Activated CD8-positive, alpha-beta memory T cell treated with anti-CD3 and anti-CD28 coated beads, Interleukin-2, amount 50 U/mL, for 4 hours (primary cell): ENCODE results near the gene CXCL14.
"Not testable (repeated sequence)": the region's sequence is repeated elsewhere in the genome, so short reads cannot be mapped to it uniquely, and the experiment has no call there.

Experiments
- DNase-seq: peaks from one replicate; pipeline ENCODE4 v3.0.0-alpha.2; 2020

The CXCL14 gene

DNA sequence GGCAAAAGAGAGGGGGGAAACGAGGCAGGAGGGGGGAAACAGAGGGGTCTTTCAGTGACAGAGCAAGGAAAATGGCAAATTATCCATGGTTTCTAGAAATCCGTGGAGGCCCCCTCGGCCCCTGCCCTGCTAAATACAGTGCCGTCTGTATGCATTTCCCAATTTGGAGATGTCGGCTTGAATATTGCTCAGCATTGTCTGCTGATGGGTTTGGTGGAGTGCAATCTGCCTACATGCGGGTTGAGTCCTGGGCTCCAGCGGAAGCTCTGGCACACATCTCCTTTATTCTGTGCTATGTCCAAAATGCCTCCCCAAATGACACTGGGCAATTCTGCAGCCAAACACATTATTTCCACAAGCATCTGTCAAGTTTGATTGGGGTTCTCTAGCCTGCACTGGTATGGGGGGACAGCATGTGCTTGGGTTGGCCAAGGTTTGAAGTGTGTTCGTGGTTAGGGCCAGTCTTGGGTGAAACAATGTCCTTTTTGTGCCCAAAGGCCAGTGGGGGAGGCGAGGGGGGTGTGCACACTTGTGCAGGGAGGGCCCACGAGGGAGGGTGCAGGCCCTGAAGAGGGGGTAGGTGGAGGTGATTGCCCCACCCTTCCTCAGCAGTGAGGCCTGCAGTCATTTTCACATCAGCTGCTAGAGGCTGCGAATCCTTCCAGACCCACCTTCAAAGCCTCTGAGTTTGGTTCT lies 36.8 kb downstream of the CXCL14 start:
- DNase-seq = no peak

GRCh38 chr5:135539430-135540005 lies 39.3 kb downstream of the CXCL14 start:
- no peak for DNase-seq

- DNase-seq = no peak
These were observed 40.5 kb downstream of the CXCL14 start for GRCh38 chr5:135538261-135538660.

- no peak for DNase-seq
These were observed 41.0 kb downstream of the CXCL14 start for GRCh38 chr5:135537745-135538144.

- no peak for DNase-seq
These were observed 41.5 kb downstream of the CXCL14 start for GRCh38 chr5:135537271-135537670.

GRCh38 chr5:135535820-135536801 lies 42.7 kb downstream of the CXCL14 start, which contains the start of gene NEUROG1:
NEUROG1 (minus strand) TSS chr5:135535964; CDS start chr5:135535690, 274 bp downstream.
- no peak for DNase-seq

DNA sequence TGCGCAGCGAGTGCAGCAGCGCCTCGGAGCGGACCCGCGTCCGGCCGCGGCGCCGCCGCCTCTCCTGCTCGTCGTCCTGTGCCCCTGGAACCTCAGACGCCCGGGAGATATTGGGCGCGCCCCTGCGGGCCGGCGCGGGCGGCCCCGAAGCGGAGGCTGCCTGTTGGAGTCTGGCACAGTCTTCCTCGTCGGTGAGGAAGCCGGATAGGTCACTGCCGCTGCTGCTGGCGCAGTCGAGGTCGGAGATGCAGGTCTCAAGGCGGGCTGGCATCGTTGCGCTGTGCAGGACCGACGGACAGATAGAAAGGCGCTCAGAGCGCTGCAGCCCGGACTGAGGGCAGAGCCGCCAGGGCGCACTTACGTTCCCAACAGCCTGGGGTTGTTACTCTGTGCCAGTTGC lies 43.4 kb downstream of the CXCL14 start:
- no peak for DNase-seq

- no peak for DNase-seq
These were observed 44.0 kb downstream of the CXCL14 start for GRCh38 chr5:135534609-135535419.

DNA sequence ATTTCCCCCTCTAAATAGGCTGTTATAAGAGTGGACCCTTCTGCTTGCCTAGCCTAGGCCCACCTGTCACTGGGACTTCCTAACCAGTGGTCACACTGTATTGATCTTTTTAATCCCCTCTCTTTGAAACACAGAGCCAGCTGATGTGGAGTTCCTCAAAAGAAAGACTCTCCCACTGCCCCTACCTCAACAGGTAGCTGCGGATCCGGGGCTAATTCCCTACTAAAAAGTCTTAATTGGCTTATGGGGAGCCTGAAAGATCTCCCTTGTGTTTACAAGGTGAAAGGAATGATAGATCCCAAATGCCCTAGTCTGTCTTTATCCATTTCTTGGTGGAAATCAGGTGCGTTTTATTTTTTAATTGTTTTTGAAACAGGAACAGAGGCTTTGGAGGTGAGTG lies 45.0 kb downstream of the CXCL14 start:
- DNase-seq = no peak

GRCh38 chr5:135533334-135533733 lies 45.5 kb downstream of the CXCL14 start:
- DNase-seq = no peak

DNA sequence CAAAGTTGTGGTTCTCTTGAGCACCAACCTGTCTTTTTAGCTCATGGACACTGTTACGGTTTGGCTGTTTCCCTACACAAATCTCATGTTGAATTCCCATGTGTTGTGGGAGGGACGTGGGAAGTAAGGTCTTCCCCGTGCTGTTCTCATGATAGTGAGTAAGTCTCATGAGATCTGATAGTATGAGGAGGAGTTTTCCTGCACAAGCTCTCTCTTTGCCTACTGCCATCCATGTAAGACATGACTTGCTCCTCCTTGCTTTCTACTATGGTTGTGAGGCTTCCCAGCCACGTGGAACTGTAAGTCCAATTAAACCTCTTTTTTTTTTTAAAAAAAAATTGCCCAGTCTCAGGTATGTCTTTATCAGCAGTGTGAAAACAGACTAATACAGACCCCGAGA lies 49.2 kb downstream of the CXCL14 start:
- not testable (repeated sequence) for DNase-seq

DNA sequence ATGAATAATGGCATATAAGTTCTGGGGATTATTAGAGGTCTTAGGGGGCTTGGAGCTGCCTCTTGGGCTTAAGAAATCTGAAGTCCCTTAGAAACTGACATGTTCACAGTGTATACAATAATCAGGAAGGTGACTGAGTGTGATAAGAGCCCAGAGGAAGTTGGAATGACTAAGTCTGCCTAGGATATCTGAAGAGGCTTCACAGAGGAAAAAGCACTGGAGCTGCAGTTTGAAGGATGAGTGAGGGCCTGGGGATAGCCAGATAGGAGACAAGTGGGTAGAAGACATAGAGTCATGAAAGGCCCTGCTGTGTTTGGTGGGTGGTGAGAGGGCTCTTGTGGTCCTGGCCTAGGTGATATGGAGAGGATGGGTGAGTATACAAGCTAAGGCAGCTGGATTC lies 51.9 kb downstream of the CXCL14 start:
- no peak for DNase-seq

DNA sequence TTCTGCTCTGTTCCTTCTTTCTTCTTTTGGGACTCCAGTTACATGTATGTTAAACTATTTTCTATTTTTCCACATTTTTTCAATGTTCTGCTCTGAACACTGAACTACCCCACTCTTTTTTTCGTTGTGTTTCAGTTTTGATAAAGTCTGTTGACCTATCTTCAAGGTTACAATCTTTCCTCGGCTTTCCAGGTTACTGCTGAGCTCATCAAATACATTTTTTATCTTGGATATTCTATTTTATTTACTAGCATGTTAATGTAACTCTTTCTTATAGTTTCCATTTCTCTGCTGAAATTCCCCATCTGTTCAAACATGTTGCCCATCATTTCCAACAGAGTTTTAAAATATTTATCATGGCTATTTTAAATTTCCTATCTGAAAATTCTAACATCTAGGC lies 56.8 kb downstream of the CXCL14 start:
- no peak for DNase-seq
